ENCODE measurements around the gene RANBP9. TPM values are rescaled to one million over a fixed set of nuclear protein-coding genes. Genes with fewer than 3 reads are reported as not detected.
A peak's percentile ranks its signal among the peaks of the same experiment; 100 is the strongest.

The RANBP9 gene
- 53.0 to 72.0 TPM (median 71.8 TPM) in 3 replicates for total RNA-seq
- long read RNA-seq, transcript RANBP9-201 (14 exons, 3,113 nt), result major isoform, 7 of 21 reads
- long read RNA-seq, partial matches to known transcripts, result 8 of 21 reads
- long read RNA-seq, other reads (novel, unspliced or antisense), result 6 of 21 reads

DNA sequence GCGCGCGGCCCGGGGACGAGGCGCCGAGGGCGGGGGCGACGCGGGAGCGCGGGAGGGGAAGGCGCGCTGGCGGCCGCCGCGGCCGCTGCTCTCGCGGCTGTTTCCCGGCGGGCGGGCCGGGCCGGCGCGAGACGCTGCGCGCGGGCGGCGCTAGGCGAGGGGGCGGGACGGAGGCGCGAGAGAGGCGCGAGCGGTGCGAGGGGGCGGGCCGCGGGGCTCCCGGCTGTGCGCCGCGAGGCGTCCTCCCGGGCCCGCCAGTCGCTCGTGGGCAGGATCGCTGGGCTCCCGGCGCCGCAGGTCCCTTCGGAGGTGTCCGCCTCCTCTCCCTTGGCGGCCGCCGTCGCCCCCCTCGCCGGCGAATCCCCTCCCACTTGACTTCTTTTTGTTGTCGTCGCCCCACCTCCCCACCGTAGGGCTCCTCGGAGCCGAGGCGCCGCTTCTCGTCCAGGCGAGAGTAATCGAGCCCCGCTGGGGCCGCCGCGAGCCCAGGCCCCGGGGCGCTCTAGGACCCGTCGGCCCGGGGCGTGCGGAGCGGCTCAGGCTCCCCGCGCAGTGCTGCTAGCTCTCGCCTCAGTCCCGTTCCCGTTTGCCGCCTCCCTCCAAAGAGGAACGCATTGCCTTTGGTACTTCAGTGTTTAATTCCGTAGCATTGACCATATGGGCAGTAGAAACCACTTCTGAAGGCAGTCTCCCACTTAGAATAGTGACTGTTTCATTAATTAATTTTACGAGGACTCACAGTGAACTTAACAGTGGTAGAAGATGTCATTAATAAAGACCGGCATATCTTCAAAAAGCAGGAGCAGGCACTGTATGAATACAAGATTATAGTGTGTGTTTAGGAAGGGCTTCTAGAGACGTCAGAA lies at the start of gene RANBP9:
TSS of gene RANBP9 (minus strand) at position 103 of the 866 bp plus-strand sequence. CDS start 330 bp downstream, outside the sequence.
- Mint-ChIP-seq H3K4me1 (ENCODE audit: low read depth) (peaks cover 41% of the 10 kb centered on the region), H3K27ac (ENCODE audit: unreplicated experiment) (peak within 1 kb of the TSS; percentile 97), H3K9me3 (ENCODE audit: low read depth) (no peaks in the 10 kb centered on the region), H3K36me3 (ENCODE audit: low read depth) (no peaks in the 10 kb centered on the region), H3K4me3 (ENCODE audit: unreplicated experiment) (peak within 1 kb of the TSS; percentile 94), H3K27me3 (ENCODE audit: low read depth) (no peaks in the 10 kb centered on the region)
- TF ChIP-seq, protein P1, sequence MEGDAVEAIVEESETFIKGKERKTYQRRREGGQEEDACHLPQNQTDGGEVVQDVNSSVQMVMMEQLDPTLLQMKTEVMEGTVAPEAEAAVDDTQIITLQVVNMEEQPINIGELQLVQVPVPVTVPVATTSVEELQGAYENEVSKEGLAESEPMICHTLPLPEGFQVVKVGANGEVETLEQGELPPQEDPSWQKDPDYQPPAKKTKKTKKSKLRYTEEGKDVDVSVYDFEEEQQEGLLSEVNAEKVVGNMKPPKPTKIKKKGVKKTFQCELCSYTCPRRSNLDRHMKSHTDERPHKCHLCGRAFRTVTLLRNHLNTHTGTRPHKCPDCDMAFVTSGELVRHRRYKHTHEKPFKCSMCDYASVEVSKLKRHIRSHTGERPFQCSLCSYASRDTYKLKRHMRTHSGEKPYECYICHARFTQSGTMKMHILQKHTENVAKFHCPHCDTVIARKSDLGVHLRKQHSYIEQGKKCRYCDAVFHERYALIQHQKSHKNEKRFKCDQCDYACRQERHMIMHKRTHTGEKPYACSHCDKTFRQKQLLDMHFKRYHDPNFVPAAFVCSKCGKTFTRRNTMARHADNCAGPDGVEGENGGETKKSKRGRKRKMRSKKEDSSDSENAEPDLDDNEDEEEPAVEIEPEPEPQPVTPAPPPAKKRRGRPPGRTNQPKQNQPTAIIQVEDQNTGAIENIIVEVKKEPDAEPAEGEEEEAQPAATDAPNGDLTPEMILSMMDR (IDR thresholded peaks at IDR 0.05), result peak; percentile 8
- DNase-seq (ENCODE audit: low spot score), result peak; percentile 97

DNA sequence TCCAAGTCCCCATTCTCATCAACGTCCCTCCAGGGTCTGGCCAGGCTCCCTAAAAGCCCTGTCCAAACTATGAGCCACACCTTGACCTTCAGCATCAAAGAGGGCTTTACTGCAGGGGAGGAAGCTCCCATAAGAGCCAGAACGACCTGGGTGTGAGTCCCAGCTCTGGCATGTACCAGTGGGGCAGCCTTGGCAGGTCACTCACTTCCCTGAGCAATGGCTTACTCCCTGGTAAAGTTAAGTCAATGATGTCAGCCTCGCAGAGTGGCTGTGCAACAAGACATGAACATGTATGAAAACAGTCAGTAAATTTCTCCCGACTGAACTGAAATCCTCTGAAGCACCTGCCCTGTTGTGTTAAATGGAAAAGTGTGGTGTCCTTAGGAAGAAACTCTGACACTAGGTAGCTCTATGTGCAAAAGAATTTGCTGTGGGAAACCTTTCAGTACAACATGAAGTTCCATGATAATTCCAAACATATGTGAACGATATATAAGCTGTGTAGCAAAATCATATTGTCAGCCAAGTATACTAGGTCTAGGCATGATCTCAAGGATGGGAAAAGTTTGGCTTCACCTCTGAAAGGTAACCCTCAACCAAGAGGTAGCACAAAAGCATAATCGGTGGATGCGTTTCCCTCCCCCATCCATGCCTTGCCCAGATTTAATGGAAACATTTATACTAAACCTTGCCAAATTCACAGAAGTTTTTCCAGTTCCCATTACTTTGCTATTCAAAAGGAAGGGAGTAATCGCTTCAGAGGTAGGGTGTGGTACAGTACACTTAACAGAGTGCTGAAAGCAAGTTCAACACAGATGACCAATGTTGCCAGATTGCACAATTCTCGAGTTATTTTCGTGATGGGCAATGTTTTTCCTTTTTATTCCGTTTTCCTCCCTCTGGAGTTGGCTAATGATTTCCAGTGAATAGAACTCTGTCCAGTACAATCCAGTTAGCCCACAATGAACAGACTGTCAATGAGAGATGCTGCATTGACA lies 49.0 kb upstream of the RANBP9 start:
- H3K4me3 Mint-ChIP-seq (ENCODE audit: unreplicated experiment), result no peak overlapping the region
- H3K36me3 Mint-ChIP-seq (ENCODE audit: low read depth), result no peaks in the 10 kb centered on the region
- peak overlapping the region; percentile 98 for H3K27ac Mint-ChIP-seq (ENCODE audit: unreplicated experiment)
- TF ChIP-seq, protein P1 (IDR thresholded peaks at IDR 0.05), result no peak
- peaks cover 53% of the 10 kb centered on the region for H3K4me1 Mint-ChIP-seq (ENCODE audit: low read depth)
- H3K9me3 Mint-ChIP-seq (ENCODE audit: low read depth), result no peaks in the 10 kb centered on the region
- H3K27me3 Mint-ChIP-seq (ENCODE audit: low read depth), result no peaks in the 10 kb centered on the region
- DNase-seq (ENCODE audit: low spot score), result no peak

GRCh38 chr6:13759025-13759424 lies 47.4 kb upstream of the RANBP9 start:
- no peak overlapping the region for H3K4me3 Mint-ChIP-seq (ENCODE audit: unreplicated experiment)
- no peak for DNase-seq (ENCODE audit: low spot score)
- TF ChIP-seq, protein P1 (IDR thresholded peaks at IDR 0.05), result no peak
- H3K36me3 Mint-ChIP-seq (ENCODE audit: low read depth), result no peaks in the 10 kb centered on the region
- H3K9me3 Mint-ChIP-seq (ENCODE audit: low read depth), result no peaks in the 10 kb centered on the region
- H3K27me3 Mint-ChIP-seq (ENCODE audit: low read depth), result no peaks in the 10 kb centered on the region
- peaks cover 61% of the 10 kb centered on the region for H3K4me1 Mint-ChIP-seq (ENCODE audit: low read depth)
- no peak overlapping the region for H3K27ac Mint-ChIP-seq (ENCODE audit: unreplicated experiment)

DNA sequence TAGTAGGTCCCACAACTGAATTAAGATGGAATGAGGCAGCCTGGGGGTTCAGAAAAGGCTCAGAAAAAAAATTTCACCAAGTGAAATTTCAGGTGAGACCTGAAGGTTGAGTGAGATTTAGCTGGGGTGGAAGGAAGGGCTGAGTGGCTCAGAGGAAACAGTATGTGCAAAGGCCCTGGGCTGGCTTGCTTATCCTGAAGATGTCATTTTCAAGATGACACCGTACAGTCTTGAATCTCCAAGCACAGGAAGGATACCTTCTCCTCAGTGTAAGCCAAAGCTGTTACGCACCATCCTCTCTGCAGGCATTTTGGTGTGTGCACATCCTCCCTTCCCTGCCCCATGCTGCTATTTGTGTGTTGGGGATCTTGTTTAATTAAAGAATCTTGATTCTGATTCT lies 43.0 kb upstream of the RANBP9 start:
- Mint-ChIP-seq H3K27ac (ENCODE audit: unreplicated experiment) (peak overlapping the region; percentile 84), H3K4me3 (ENCODE audit: unreplicated experiment) (no peak overlapping the region), H3K36me3 (ENCODE audit: low read depth) (no peaks in the 10 kb centered on the region), H3K27me3 (ENCODE audit: low read depth) (no peaks in the 10 kb centered on the region), H3K9me3 (ENCODE audit: low read depth) (no peaks in the 10 kb centered on the region), H3K4me1 (ENCODE audit: low read depth) (peaks cover 20% of the 10 kb centered on the region)
- TF ChIP-seq, protein P1 (IDR thresholded peaks at IDR 0.05), result no peak
- no peak for DNase-seq (ENCODE audit: low spot score)

DNA sequence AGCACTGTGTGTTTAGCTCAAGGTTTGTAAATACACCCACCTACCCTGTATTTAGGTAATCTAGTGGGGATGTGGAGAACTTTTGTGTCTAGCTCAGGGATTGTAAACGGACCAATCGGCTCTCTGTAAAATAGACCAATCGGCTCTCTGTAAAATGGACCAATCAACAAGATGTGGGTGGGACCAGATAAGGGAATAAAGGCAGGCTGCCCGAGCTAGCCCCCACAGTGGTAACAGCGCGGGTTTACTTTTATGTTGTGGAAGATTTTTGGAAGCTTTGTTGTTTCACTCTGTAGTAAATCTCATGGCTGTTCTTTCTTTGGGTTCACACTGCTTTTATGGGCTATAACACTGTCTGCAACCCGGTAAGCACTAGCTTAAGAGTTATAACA lies 32.1 kb upstream of the RANBP9 start:
- Mint-ChIP-seq H3K27me3 (ENCODE audit: low read depth) (no peaks in the 10 kb centered on the region), H3K4me3 (ENCODE audit: unreplicated experiment) (no peak overlapping the region), H3K4me1 (ENCODE audit: low read depth) (no peaks in the 10 kb centered on the region), H3K36me3 (ENCODE audit: low read depth) (no peaks in the 10 kb centered on the region), H3K27ac (ENCODE audit: unreplicated experiment) (no peak overlapping the region), H3K9me3 (ENCODE audit: low read depth) (no peaks in the 10 kb centered on the region)
- no peak for DNase-seq (ENCODE audit: low spot score)
- TF ChIP-seq, protein P1 (IDR thresholded peaks at IDR 0.05), result no peak

All from chondrocyte (in vitro differentiated cells).